Subcutaneous abdominal adipose tissue (tissue), 5 donors: ENCODE results near the gene PLEKHG3.
"Not testable (repeated sequence)": the region's sequence is repeated elsewhere in the genome, so short reads cannot be mapped to it uniquely, and the experiment has no call there.

ENCODE experiments used
- H3K27ac ChIP-seq: one replicate; pipeline ENCODE4 v1.7.0; 2013; ENCODE audit warnings: low read depth, mild to moderate bottlenecking, inconsistent platforms, low read length, moderate library complexity
- H3K27me3 ChIP-seq, 5 donors: one replicate each; pipeline ENCODE4 v1.7.0; 2013; ENCODE audit warnings: low read length in 5 of 5, inconsistent platforms in 1 of 5; ENCODE audit not compliant: control insufficient read depth in 5 of 5, insufficient read depth in 4 of 5
- H3K36me3 ChIP-seq, 5 donors: one replicate each; pipeline ENCODE4 v1.7.0; 2013; ENCODE audit warnings: low read length in 5 of 5; ENCODE audit not compliant: control insufficient read depth in 5 of 5, insufficient read depth in 5 of 5
- H3K4me1 ChIP-seq, 5 donors: one replicate each; pipeline ENCODE4 v1.7.0; 2013; ENCODE audit warnings: low read length in 5 of 5, mild to moderate bottlenecking in 3 of 5, moderate library complexity in 1 of 5; ENCODE audit not compliant: control insufficient read depth in 5 of 5, insufficient read depth in 5 of 5
- H3K4me3 ChIP-seq, 5 donors: one replicate each; pipeline ENCODE4 v1.7.0; 2013; ENCODE audit warnings: low read length in 5 of 5, low read depth in 1 of 5
- H3K9ac ChIP-seq, 5 donors: one replicate each; pipeline ENCODE4 v1.7.0; 2013; ENCODE audit warnings: low read length in 5 of 5, mild to moderate bottlenecking in 4 of 5, moderate library complexity in 3 of 5
- H3K9me3 ChIP-seq, 5 donors: one replicate each; pipeline ENCODE4 v1.7.0; 2013; ENCODE audit warnings: low read length in 5 of 5; ENCODE audit not compliant: control insufficient read depth in 5 of 5
- donor health status: healthy.
- donor health status: healthy.
- donor health status: healthy.
- donor health status: healthy.
- donor health status: healthy.

Gene PLEKHG3

GRCh38 chr14:64704143-64704742 lies at the start of gene PLEKHG3:
Gene PLEKHG3 (plus strand): TSS chr14:64704424. CDS start chr14:64727632, 23,208 bp downstream.
- Histone ChIP-seq H3K36me3 (no peaks in the 10 kb centered on the region), H3K4me1 (peaks cover 7 to 71% (median 53%) of the 10 kb centered on the region in 5 donors), H3K9ac (peak within 1 kb of the TSS in 4 of 5 donors; percentile 62 to 76 (median 68)), H3K9me3 (no peaks in the 10 kb centered on the region), H3K27ac (peak within 1 kb of the TSS; percentile 74), H3K4me3 (peak within 1 kb of the TSS; percentile 72 to 86 (median 76)), H3K27me3 (no peaks in the 10 kb centered on the region)

GRCh38 chr14:64654901-64655300 lies 49.3 kb upstream of the PLEKHG3 start:
- H3K27ac ChIP-seq = peak overlapping the region; percentile 19
- peak overlapping the region in 1 of 5 donors; percentile 1 for H3K4me3 ChIP-seq
- H3K36me3 ChIP-seq = no peaks in the 10 kb centered on the region
- peaks cover 0 to 5% (median 0%) of the 10 kb centered on the region in 5 donors for H3K9me3 ChIP-seq
- no peak overlapping the region for H3K9ac ChIP-seq
- no peaks in the 10 kb centered on the region for H3K27me3 ChIP-seq
- H3K4me1 ChIP-seq = peaks cover 0 to 21% (median 13%) of the 10 kb centered on the region in 5 donors

DNA sequence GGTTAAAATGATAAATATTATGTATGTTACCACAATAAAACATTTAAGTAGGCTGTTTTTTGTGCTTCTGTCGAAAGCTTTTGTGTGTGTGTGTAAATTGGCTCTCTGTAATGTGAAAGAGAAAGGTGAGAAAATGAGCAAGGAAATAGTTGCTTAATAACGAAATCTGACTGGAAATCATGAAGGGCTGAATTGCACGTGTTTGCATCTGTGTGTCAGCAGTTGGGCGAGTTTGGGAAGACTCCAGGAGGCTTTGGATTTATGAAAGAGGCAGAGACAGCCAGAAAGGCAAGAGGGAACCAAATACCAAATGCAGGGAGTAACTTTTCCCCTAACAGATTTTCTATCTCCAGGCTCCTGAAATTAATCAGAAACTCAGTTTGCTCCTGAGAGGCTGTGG lies 47.2 kb upstream of the PLEKHG3 start:
- H3K27ac ChIP-seq = peak overlapping the region; percentile 63
- peaks cover 0 to 4% (median 0%) of the 10 kb centered on the region in 5 donors for H3K9me3 ChIP-seq
- no peaks in the 10 kb centered on the region for H3K36me3 ChIP-seq
- H3K9ac ChIP-seq = no peak overlapping the region
- no peaks in the 10 kb centered on the region for H3K27me3 ChIP-seq
- H3K4me1 ChIP-seq = peaks cover 0 to 21% (median 13%) of the 10 kb centered on the region in 5 donors
- H3K4me3 ChIP-seq = no peak overlapping the region

DNA sequence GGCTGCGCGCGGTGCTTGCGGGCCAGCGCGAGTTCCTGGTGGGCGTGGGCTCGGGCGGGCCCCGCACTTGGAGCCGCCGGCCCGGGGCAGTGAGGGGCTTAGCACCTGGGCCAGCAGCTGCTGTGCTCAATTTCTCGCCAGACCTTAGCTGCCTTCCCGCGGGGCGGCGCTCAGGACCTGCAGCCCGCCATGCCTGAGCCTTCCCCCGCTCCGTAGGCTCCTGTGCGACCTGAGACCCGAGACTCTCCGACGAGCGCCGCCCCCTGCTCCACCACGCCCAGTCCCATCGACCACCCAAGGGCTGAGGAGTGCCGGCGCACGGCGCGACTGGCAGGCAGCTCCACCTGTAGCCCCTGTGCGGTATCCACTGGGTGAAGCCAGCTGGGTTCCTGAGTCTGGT lies 46.0 kb upstream of the PLEKHG3 start:
- no peaks in the 10 kb centered on the region for H3K9me3 ChIP-seq
- no peak overlapping the region for H3K4me3 ChIP-seq
- no peaks in the 10 kb centered on the region for H3K36me3 ChIP-seq
- no peak overlapping the region for H3K9ac ChIP-seq
- no peak overlapping the region for H3K27ac ChIP-seq
- H3K27me3 ChIP-seq = peaks cover 0 to 3% (median 0%) of the 10 kb centered on the region in 5 donors
- peaks cover 0 to 21% (median 13%) of the 10 kb centered on the region in 5 donors for H3K4me1 ChIP-seq

DNA sequence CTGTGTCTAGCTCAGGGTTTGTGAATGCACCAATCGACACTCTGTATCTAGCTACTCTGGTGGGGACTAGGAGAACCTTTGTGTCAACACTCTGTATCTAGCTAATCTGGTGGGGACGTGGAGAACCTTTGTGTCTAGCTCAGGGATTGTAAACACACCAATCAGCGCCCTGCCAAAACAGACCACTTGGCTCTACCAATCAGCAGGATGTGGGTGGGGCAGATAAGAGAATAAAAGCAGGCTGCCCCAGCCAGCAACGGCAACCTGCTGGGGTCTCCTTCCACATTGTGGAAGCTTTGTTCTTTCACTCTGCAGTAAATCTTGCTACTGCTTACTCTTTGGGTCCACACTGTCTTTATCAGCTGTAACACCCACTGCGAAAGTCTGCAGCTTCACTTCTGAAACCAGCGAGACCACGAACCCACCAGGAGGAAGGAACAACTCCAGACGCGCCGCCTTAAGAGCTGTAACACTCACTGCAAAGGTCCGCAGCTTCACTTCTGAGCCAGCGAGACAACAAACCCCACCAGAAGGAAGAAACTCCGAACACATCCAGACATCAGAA lies 45.4 kb upstream of the PLEKHG3 start:
- peak overlapping the region in 1 of 5 donors; percentile 34 for H3K4me3 ChIP-seq
- H3K4me1 ChIP-seq = peaks cover 0 to 19% (median 11%) of the 10 kb centered on the region in 5 donors
- H3K9me3 ChIP-seq, H3K9ac ChIP-seq, H3K36me3 ChIP-seq, H3K27ac ChIP-seq, H3K27me3 ChIP-seq: not testable (repeated sequence)

DNA sequence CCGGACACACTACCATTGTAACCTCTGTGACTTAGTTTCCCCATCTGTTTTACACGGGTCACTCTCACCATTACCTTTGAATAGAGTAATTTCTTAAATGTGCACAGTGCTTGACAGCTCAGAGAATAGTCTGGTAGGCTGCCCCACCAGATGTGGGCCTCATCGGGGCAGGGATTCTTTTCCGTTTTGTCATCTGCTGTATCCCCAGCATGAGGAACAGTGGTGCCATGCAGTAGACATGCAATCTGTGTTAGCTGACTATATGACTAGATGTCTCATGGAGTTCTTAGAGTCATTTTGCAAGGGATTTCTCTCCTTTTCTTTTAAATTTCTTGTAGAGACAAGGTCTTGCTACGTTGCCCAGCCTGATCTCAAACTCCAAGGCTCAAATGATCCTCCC lies 44.9 kb upstream of the PLEKHG3 start:
- no peak overlapping the region for H3K9ac ChIP-seq
- peaks cover 0 to 14% (median 6%) of the 10 kb centered on the region in 5 donors for H3K4me1 ChIP-seq
- no peaks in the 10 kb centered on the region for H3K36me3 ChIP-seq
- H3K4me3 ChIP-seq = no peak overlapping the region
- no peaks in the 10 kb centered on the region for H3K9me3 ChIP-seq
- H3K27me3 ChIP-seq = peaks cover 0 to 3% (median 0%) of the 10 kb centered on the region in 5 donors
- no peak overlapping the region for H3K27ac ChIP-seq

DNA sequence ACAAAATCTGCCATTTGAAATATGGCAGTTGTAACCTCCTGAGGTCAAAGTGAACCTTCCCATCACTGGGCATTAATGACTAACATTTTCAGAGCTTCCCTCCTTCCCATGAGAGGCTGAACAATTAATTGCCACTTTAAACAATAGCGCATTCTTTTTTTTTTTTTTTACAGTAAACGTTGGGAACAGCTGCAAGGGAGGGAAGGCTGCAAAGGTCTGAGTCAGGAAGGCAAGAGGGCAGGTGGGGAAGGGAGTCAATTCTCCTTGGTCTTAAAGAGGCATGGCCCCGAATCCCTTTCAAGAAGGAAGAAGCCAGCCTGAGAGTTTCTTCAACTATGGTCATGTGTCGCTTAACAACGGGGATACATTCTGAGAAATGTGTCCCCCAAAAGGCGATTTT lies 41.0 kb upstream of the PLEKHG3 start:
- no peaks in the 10 kb centered on the region for H3K9me3 ChIP-seq
- H3K27ac ChIP-seq = no peak overlapping the region
- H3K27me3 ChIP-seq = peaks cover 0 to 3% (median 0%) of the 10 kb centered on the region in 5 donors
- no peaks in the 10 kb centered on the region for H3K36me3 ChIP-seq
- H3K9ac ChIP-seq = no peak overlapping the region
- no peak overlapping the region for H3K4me3 ChIP-seq
- no peaks in the 10 kb centered on the region for H3K4me1 ChIP-seq

DNA sequence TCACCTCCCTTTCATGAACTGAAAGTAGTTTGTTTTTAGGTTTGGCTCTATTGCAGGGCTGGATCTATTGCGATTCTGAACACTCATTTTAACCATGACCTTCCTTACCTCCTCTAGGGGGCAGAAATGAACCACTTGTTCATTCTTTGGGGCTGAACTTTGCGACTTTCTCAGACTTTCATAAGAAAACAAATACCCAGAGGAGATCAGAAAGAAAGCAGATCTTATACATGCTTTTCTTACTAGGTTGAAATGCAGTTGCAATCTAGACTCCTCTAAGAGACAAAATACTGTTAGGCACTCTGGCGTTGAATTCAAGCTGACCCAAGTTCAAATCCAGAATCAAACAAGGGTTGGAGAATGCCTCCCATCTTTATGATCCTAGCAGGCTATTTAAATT lies 32.6 kb upstream of the PLEKHG3 start:
- Histone ChIP-seq H3K4me1 (peaks cover 0 to 8% (median 3%) of the 10 kb centered on the region in 5 donors), H3K27ac (no peak overlapping the region), H3K9ac (no peak overlapping the region)

GRCh38 chr14:64673316-64673715 lies 30.9 kb upstream of the PLEKHG3 start:
- no peaks in the 10 kb centered on the region for H3K27me3 ChIP-seq
- no peaks in the 10 kb centered on the region for H3K36me3 ChIP-seq
- H3K4me3 ChIP-seq = no peak overlapping the region
- no peaks in the 10 kb centered on the region for H3K9me3 ChIP-seq
- H3K9ac ChIP-seq = no peak overlapping the region
- H3K4me1 ChIP-seq = peaks cover 0 to 8% (median 3%) of the 10 kb centered on the region in 5 donors
- H3K27ac ChIP-seq = no peak overlapping the region

More for the DNA sequence above, 32.6 kb upstream of the PLEKHG3 start:
- Histone ChIP-seq H3K36me3 (no peaks in the 10 kb centered on the region), H3K27me3 (no peaks in the 10 kb centered on the region), H3K9me3 (no peaks in the 10 kb centered on the region), H3K4me3 (no peak overlapping the region)

GRCh38 chr14:64673748-64674147 lies 30.5 kb upstream of the PLEKHG3 start:
- H3K4me1 ChIP-seq = peaks cover 0 to 8% (median 3%) of the 10 kb centered on the region in 5 donors
- no peak overlapping the region for H3K9ac ChIP-seq
- H3K27ac ChIP-seq = no peak overlapping the region
- no peaks in the 10 kb centered on the region for H3K36me3 ChIP-seq
- no peak overlapping the region for H3K4me3 ChIP-seq
- H3K27me3 ChIP-seq = no peaks in the 10 kb centered on the region
- no peaks in the 10 kb centered on the region for H3K9me3 ChIP-seq
